Karpas-422 (cell line): ENCODE data around the gene RPL7A. TPM values are rescaled to one million over a fixed set of nuclear protein-coding genes. Genes with fewer than 3 reads are reported as not detected.
"Not testable (repeated sequence)": the region's sequence is repeated elsewhere in the genome, so short reads cannot be mapped to it uniquely, and the experiment has no call there.

Experiments
- DNase-seq: peaks from one replicate; pipeline ENCODE4 v3.0.0-alpha.2; 2015
- H2AFZ ChIP-seq: fragments of 200-600 bp; sonication (generic); 2 replicates; pipeline ENCODE4 v1.6.1; 2014; ENCODE audit warnings: antibody characterized with exemption, low read length, mixed read lengths
- H3K27ac ChIP-seq: fragments of 200-600 bp; sonication (generic); 2 replicates; pipeline ENCODE4 v1.5.1; 2014; ENCODE audit warnings: mild to moderate bottlenecking, low read length, moderate library complexity
- H3K27me3 ChIP-seq: fragments of 200-600 bp; sonication (generic); 2 replicates; pipeline ENCODE4 v1.6.1; 2014; ENCODE audit warnings: low read length, mixed read lengths
- H3K36me3 ChIP-seq: fragments of 200-600 bp; sonication (generic); 2 replicates; pipeline ENCODE4 v1.6.1; 2014; ENCODE audit warnings: low read length, mixed read lengths; ENCODE audit not compliant: insufficient read depth
- H3K4me1 ChIP-seq: fragments of 200-600 bp; sonication (generic); 2 replicates; pipeline ENCODE4 v1.6.1; 2014; ENCODE audit warnings: mild to moderate bottlenecking, low read length, mixed read lengths
- H3K4me2 ChIP-seq: fragments of 200-600 bp; sonication (generic); 2 replicates; pipeline ENCODE4 v1.6.1; 2014; ENCODE audit warnings: low read length, low read depth, mild to moderate bottlenecking; ENCODE audit not compliant: poor library complexity, severe bottlenecking
- H3K4me3 ChIP-seq: fragments of 200-600 bp; sonication (generic); 2 replicates; pipeline ENCODE4 v1.5.1; 2014; ENCODE audit warnings: mild to moderate bottlenecking, antibody characterized with exemption, low read length, mixed read lengths
- H3K79me2 ChIP-seq: fragments of 200-600 bp; sonication (generic); 2 replicates; pipeline ENCODE4 v1.6.1; 2014; ENCODE audit warnings: mild to moderate bottlenecking, low read length, mixed read lengths
- H3K9ac ChIP-seq: fragments of 200-600 bp; sonication (generic); 2 replicates; pipeline ENCODE4 v1.6.0; 2014; ENCODE audit warnings: low read length
- H3K9me2 ChIP-seq: fragments of 200-600 bp; sonication (generic), shearing (Covaris generic); replicated peaks from 2 replicates; pipeline ENCODE4 v1.6.0; 2014; ENCODE audit warnings: mild to moderate bottlenecking, low read length, moderate library complexity; ENCODE audit not compliant: insufficient read depth
- H3K9me3 ChIP-seq: fragments of 300-700, 200-600 bp; sonication (generic); 2 replicates; pipeline ENCODE4 v1.6.1; 2014; ENCODE audit warnings: low read length, mixed read lengths
- H4K20me1 ChIP-seq: fragments of 200-600 bp; sonication (generic); 2 replicates; pipeline ENCODE4 v1.6.1; 2014; ENCODE audit warnings: mild to moderate bottlenecking, antibody characterized with exemption, low read length, low read depth; ENCODE audit not compliant: insufficient read depth
- total RNA-seq: library from RNA; depleted of rRNA; stranded (reverse); fragments of >200 nt; shearing (Covaris generic); gene quantifications from 2 replicates; pipeline ENCODE4 v1.2.3, GENCODE V29; 2014; ENCODE audit warnings: low replicate concordance

RPL7A gene
- total RNA-seq, 1 experiment from 2014 or later: 2,407 TPM

DNA sequence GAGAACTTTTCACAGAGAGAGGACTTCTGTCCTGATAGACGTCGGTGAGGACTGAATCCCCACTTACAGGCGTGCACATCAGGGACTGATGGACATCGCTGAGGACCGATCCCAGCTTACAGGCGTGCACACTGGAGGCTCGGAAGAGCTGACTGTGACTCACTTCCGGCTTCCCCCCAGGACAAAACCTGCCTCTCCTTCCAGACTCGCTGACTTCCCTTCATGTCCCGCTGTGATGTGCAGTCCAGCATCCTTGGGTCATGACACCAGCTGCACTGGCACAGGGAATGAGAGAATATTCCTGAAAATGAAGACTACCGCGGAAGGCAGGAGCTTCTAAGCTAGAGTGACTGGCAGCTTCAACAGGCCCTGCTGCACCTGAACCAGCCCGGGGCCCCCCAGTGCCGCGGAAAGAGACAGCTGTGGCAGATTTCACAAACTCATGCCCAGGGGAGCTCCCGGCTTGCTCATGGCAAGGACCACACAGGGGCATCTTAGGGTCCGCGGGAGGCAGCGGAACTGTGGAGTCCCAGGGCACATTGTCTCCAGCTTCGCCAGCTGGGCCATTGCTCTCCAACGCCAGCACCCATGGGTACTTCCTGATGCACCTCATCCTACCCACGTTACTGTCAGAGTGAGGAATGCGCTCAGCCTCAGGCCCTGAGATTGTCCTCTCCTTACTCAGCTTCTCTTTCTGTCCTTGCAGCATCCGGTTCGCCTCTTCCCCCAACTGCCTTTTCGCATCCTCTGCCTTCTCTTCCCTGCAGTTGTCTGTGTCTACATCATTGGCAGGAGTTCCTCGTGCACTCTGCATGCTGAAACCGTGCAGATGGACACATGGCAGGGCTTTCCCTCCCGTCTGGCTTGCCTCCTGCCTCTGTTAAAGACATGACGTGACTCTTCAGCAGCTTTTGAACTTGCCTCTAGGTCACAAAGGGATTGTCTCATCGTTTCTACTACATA, 41.5 kb upstream of the RPL7A start:
- no peak for DNase-seq
- Histone ChIP-seq H3K27me3 (no peaks in the 10 kb centered on the region), H2AFZ (no peak overlapping the region), H3K4me2 (no peak overlapping the region), H3K9me3 (no peaks in the 10 kb centered on the region), H4K20me1 (no peaks in the 10 kb centered on the region), H3K9ac (no peak overlapping the region), H3K79me2 (no peaks in the 10 kb centered on the region), H3K4me1 (no peaks in the 10 kb centered on the region), H3K27ac (no peak overlapping the region), H3K4me3 (no peak overlapping the region), H3K36me3 (no peaks in the 10 kb centered on the region), H3K9me2 (no peaks in the 10 kb centered on the region)

DNA sequence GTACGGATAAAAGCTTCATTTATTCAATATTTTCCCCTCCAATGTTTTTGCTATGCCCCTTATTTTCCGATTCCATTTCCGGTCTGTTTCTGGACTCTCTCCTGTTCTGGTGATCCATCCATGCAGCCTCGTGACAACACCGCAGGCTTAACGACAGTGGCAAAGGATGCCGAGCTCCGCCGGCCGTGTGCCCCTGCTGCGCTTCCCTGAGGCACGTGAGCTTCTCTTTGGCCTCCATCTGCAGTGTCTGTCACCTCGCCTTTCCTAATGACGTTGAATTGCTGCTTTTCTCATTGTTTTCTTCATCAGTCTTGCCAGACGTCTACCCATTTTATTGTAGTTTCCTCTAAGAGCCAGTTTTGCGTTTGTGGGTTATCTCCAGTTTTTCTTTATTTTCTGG, 40.7 kb upstream of the RPL7A start:
- H4K20me1 ChIP-seq: no peaks in the 10 kb centered on the region
- H3K27me3 ChIP-seq: no peaks in the 10 kb centered on the region
- H2AFZ ChIP-seq: no peak overlapping the region
- DNase-seq: no peak
- H3K4me3 ChIP-seq: no peak overlapping the region
- no peak overlapping the region for H3K9ac ChIP-seq
- no peak overlapping the region for H3K27ac ChIP-seq
- no peaks in the 10 kb centered on the region for H3K9me3 ChIP-seq
- H3K36me3 ChIP-seq: no peaks in the 10 kb centered on the region
- no peaks in the 10 kb centered on the region for H3K9me2 ChIP-seq
- H3K79me2 ChIP-seq: no peaks in the 10 kb centered on the region
- H3K4me1 ChIP-seq: no peaks in the 10 kb centered on the region
- no peak overlapping the region for H3K4me2 ChIP-seq

DNA sequence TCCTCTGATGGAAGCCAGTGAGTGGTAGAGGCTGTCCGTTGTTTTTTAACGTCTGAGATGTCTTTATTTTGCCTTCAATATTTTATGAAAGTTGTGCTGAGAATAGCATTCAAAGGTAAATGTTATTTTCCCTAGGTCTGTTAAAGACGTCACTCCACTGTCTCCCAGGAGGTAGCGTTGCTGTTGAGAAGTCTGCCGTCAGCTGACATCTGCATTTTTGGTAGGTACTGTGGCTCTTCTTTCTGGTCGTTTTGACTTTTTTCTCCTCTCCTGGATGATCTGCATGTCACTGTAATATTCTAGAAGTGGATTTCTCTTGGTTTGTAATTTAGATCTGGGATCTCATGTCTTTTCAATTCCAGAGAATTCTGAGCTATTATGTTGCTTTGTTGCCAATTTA, 38.4 kb upstream of the RPL7A start:
- no peak overlapping the region for H2AFZ ChIP-seq
- no peak for DNase-seq
- H3K9me2 ChIP-seq: no peaks in the 10 kb centered on the region
- H3K36me3 ChIP-seq: no peaks in the 10 kb centered on the region
- no peak overlapping the region for H3K4me3 ChIP-seq
- H3K4me1 ChIP-seq: no peaks in the 10 kb centered on the region
- no peaks in the 10 kb centered on the region for H4K20me1 ChIP-seq
- no peaks in the 10 kb centered on the region for H3K27me3 ChIP-seq
- H3K27ac ChIP-seq: no peak overlapping the region
- H3K4me2 ChIP-seq: no peak overlapping the region
- no peak overlapping the region for H3K9ac ChIP-seq
- H3K79me2 ChIP-seq: no peaks in the 10 kb centered on the region
- no peaks in the 10 kb centered on the region for H3K9me3 ChIP-seq

DNA sequence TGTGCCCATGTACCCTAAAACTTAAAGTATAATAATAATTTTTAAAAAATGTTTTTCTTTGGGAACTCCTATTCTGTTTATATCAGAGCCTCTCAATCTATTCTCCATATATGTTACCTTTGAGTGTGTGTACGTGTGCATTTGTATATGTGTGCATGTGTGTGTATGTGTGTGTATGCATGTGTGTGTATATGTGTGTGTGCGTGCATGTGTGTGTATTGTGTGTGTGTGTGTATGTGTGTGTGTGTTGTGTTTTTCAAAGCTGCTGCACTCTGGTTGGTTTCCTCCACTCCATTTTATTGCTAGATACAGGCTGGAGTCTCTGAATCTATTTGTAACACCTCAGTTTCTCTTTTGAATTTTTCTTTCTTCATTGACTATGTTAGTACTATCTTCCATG, 32.0 kb upstream of the RPL7A start:
- no peaks in the 10 kb centered on the region for H3K9me2 ChIP-seq

DNA sequence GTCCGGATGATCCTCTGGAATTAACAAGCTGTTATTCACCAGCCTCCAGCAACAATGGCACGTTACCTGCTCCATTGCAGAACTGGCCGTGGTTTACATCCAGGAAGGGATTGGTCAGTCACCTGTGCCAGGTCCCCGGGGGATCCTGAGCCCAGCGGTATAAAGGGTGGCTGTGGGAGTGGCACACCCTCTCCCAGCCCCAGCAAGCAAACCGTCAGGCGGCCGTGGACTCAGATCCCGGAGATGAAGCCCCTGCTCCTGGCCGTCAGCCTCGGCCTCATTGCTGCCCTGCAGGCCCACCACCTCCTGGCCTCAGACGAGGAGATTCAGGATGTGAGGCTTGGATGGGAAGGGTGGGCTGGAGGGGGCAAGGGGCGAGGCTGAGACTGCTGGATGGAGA, 30.5 kb upstream of the RPL7A start:
- not testable (repeated sequence) for H3K27me3 ChIP-seq, H3K4me1 ChIP-seq, H2AFZ ChIP-seq, DNase-seq, H3K4me2 ChIP-seq, H3K4me3 ChIP-seq, H3K79me2 ChIP-seq, H4K20me1 ChIP-seq, H3K9me2 ChIP-seq, H3K36me3 ChIP-seq, H3K27ac ChIP-seq, H3K9ac ChIP-seq, H3K9me3 ChIP-seq

More for the DNA sequence above, 32.0 kb upstream of the RPL7A start:
- Histone ChIP-seq H4K20me1 (no peaks in the 10 kb centered on the region), H3K9ac (no peak overlapping the region), H3K4me2 (no peak overlapping the region), H3K9me3 (no peaks in the 10 kb centered on the region), H3K36me3 (no peaks in the 10 kb centered on the region), H3K4me1 (no peaks in the 10 kb centered on the region), H3K27me3 (no peaks in the 10 kb centered on the region), H3K27ac (no peak overlapping the region), H3K79me2 (no peaks in the 10 kb centered on the region), H2AFZ (no peak overlapping the region), H3K4me3 (no peak overlapping the region)
- no peak for DNase-seq

DNA sequence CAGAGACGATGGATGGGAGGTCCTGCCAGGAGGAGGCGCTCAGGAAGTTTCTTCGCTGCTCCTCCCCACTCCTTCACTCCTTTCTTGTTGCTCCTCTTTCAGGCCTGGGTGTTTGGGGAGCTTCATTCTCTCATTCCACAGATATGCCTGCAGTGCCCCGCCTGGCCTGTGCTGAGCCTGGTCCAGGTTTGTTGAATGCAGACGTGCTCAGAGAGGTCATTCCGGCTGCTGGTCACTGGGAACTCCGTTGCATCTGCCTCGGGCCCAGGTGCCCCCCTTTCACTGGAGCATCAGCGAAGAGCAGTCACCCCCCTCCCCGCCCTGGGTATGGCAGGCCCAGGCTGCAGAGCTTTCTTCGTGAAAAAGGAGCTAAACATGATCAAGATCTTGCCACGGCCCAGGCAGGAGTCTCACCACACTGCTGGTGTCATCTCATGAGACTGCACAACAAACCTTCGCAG, 27.6 kb upstream of the RPL7A start:
- no peaks in the 10 kb centered on the region for H3K79me2 ChIP-seq
- no peaks in the 10 kb centered on the region for H4K20me1 ChIP-seq
- no peak overlapping the region for H3K4me3 ChIP-seq
- H3K36me3 ChIP-seq: no peaks in the 10 kb centered on the region
- no peaks in the 10 kb centered on the region for H3K27me3 ChIP-seq
- H2AFZ ChIP-seq: no peak overlapping the region
- no peak overlapping the region for H3K9ac ChIP-seq
- no peaks in the 10 kb centered on the region for H3K9me2 ChIP-seq
- H3K4me2 ChIP-seq: no peak overlapping the region
- H3K27ac ChIP-seq: no peak overlapping the region
- H3K9me3 ChIP-seq: no peaks in the 10 kb centered on the region
- no peak for DNase-seq
- no peaks in the 10 kb centered on the region for H3K4me1 ChIP-seq

DNA sequence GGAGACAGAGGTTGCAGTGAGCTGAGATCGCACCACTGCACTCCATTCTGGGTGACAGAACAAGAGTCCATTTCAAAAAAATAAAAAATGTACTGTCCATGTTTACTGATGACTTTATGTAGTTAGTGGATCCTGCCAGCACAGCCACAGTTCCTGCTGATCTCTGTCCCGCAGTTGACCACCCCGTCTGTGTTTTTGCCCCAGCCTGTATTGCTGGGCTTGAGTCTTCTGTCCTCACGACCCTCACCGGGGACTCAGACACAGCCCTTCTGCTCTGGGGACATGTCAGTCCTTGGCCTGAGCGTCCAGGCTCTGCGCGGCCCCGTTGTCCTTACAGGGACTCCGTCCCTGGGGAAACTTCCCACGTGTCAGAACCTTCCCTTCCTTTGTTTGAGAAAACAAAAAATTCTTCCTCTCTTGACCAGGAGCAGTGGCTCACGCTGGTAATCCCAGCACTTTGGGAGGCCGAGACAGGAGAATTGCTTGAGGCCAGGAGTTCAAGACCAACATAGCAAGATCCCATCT, 26.5 kb upstream of the RPL7A start:
- no peak overlapping the region for H3K9ac ChIP-seq
- no peaks in the 10 kb centered on the region for H3K9me3 ChIP-seq
- DNase-seq: no peak
- no peak overlapping the region for H2AFZ ChIP-seq
- H3K27ac ChIP-seq: no peak overlapping the region
- no peaks in the 10 kb centered on the region for H3K4me1 ChIP-seq
- H3K4me2 ChIP-seq: no peak overlapping the region
- no peaks in the 10 kb centered on the region for H3K79me2 ChIP-seq
- H3K9me2 ChIP-seq: no peaks in the 10 kb centered on the region
- H3K4me3 ChIP-seq: no peak overlapping the region
- no peaks in the 10 kb centered on the region for H3K36me3 ChIP-seq
- H4K20me1 ChIP-seq: no peaks in the 10 kb centered on the region
- no peaks in the 10 kb centered on the region for H3K27me3 ChIP-seq

DNA sequence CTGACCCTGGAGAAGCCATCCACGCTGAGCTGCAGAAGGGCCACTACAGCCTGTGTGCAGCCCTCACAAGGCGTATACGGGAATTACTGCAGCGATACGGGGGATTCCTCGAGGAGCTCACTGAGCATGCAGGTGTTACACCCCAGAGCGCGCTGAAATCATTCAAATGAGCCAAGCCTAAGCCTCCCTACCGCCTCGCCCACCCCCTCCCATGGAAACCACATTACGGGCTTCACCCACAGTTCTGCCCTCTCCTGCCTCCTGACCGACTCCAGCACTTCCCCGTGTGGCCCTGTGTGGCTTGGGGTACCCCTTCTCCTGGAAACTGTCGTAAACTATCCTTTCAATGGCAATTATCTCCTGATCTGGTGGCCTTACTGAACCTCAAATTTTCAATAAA, 25.3 kb upstream of the RPL7A start:
- H3K27me3 ChIP-seq: no peaks in the 10 kb centered on the region

More for the DNA sequence above, 25.3 kb upstream of the RPL7A start:
- Histone ChIP-seq H3K9ac (no peak overlapping the region), H4K20me1 (no peaks in the 10 kb centered on the region), H3K36me3 (no peaks in the 10 kb centered on the region), H3K9me3 (no peaks in the 10 kb centered on the region), H2AFZ (no peak overlapping the region), H3K4me1 (no peaks in the 10 kb centered on the region), H3K4me3 (no peak overlapping the region), H3K79me2 (no peaks in the 10 kb centered on the region), H3K27ac (no peak overlapping the region), H3K4me2 (no peak overlapping the region), H3K9me2 (no peaks in the 10 kb centered on the region)
- no peak for DNase-seq
